GM12892 (cell line): Measurements from ENCODE around the gene ADGRG6.

Source experiments
- POLR2A ChIP-seq: IDR thresholded peaks from 2 replicates; pipeline ENCODE4 v1.6.1; 2011; ENCODE audit warnings: low read depth, low read length, control low read depth
- POLR2AphosphoS5 ChIP-seq: IDR thresholded peaks from 2 replicates; pipeline ENCODE4 v1.6.1; 2011; ENCODE audit warnings: low read depth, low read length, control low read depth
- TAF1 ChIP-seq: IDR thresholded peaks from 2 replicates; pipeline ENCODE4 v1.6.1; 2011; ENCODE audit warnings: low read depth, mild to moderate bottlenecking, control low read depth, low read length, borderline replicate concordance

DNA sequence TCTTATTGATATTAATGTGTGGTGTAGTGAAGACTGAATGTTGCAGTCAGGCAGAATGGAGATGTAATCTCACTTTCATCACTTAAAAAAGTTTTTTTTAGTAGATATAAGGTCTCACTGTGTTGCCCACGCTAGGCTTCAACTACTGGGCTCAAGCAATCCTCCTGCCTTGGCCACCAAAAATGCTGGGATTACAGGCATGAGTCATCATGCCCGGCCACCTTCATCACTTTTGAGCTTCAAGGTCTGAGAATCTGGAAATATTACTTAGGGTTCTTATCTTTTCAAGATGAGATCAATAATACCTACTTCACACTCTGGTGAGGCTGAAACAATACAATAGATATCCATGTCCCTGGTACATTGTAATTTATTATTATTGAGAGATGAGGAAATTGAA, 31.6 kb downstream of the ADGRG6 start:
- TF ChIP-seq POLR2AphosphoS5, result no peak
- no peak for TF ChIP-seq POLR2A
- no peak for TF ChIP-seq TAF1
